Suprapubic skin (tissue), 3 donors: ENCODE data around the gene LARP1.

Experiments
- CTCF ChIP-seq, 2 donors: fragments of 200-600 bp in 1 of 2; fragments of 450-650 bp in 1 of 2; sonication (generic) in 1 of 2; IDR thresholded peaks; one replicate each; pipeline ENCODE4 v1.5.1; 2016 to 2019; ENCODE audit warnings: antibody characterized with exemption in 2 of 2, mild to moderate bottlenecking in 1 of 2, moderate library complexity in 1 of 2
- POLR2A ChIP-seq, 2 donors: fragments of 450-650 bp; IDR thresholded peaks; one replicate each; pipeline ENCODE4 v1.6.1; 2017; ENCODE audit warnings: antibody characterized with exemption in 2 of 2, mild to moderate bottlenecking in 2 of 2, moderate library complexity in 2 of 2

- no peak for TF ChIP-seq POLR2A (IDR thresholded peaks at IDR 0.05)
- TF ChIP-seq CTCF (IDR thresholded peaks at IDR 0.05) = no peak
Measured at GRCh38 chr5:154841273-154841661, 86.1 kb downstream of the LARP1 start.
